H9 (cell line): ENCODE measurements around the gene SMIM1. TPM values are rescaled to one million over a fixed set of nuclear protein-coding genes. Genes with fewer than 3 reads are reported as not detected.

Experiments
- DNase-seq: peaks from one replicate; pipeline ENCODE4 v3.0.0-alpha.2; 2017
- H2AFZ ChIP-seq: one replicate; pipeline ENCODE4 v1.6.1; 2013; ENCODE audit warnings: mild to moderate bottlenecking, low read length, control low read depth, moderate library complexity
- H2AK5ac ChIP-seq: 2 replicates; pipeline ENCODE4 v1.6.1; 2013; ENCODE audit warnings: low read length, control low read depth, mixed read lengths; ENCODE audit not compliant: insufficient read length
- H2BK120ac ChIP-seq: one replicate; pipeline ENCODE4 v1.6.1; 2013; ENCODE audit warnings: low read depth, mild to moderate bottlenecking, low read length, control low read depth, inconsistent platforms; ENCODE audit not compliant: poor library complexity, severe bottlenecking
- H2BK12ac ChIP-seq: 2 replicates; pipeline ENCODE4 v1.6.1; 2013; ENCODE audit warnings: low read length, control low read depth, mixed read lengths, low read depth; ENCODE audit not compliant: insufficient read length
- H2BK15ac ChIP-seq: 2 replicates; pipeline ENCODE4 v1.6.1; 2013; ENCODE audit warnings: low read depth, low read length, control low read depth
- H2BK20ac ChIP-seq: one replicate; pipeline ENCODE4 v1.6.1; 2013; ENCODE audit warnings: low read depth, mild to moderate bottlenecking, low read length, control low read depth, inconsistent platforms; ENCODE audit not compliant: poor library complexity, severe bottlenecking
- H2BK5ac ChIP-seq: 2 replicates; pipeline ENCODE4 v1.6.1; 2013; ENCODE audit warnings: low read length, control low read depth, mixed read lengths; ENCODE audit not compliant: insufficient read length
- H3K14ac ChIP-seq: 2 replicates; pipeline ENCODE4 v1.6.1; 2013; ENCODE audit warnings: low read length, control low read depth; ENCODE audit not compliant: insufficient read depth
- H3K18ac ChIP-seq: 2 replicates; pipeline ENCODE4 v1.6.1; 2013; ENCODE audit warnings: low read depth, mild to moderate bottlenecking, mixed read lengths, low read length, control low read depth; ENCODE audit not compliant: insufficient read length
- H3K23ac ChIP-seq: 2 replicates; pipeline ENCODE4 v1.6.1; 2013; ENCODE audit warnings: low read length, control low read depth, mixed read lengths, low read depth; ENCODE audit not compliant: insufficient read length
- H3K23me2 ChIP-seq: 2 replicates; pipeline ENCODE4 v1.6.1; 2013; ENCODE audit warnings: low read depth, mild to moderate bottlenecking, mixed read lengths, low read length, control low read depth; ENCODE audit not compliant: insufficient read length, poor library complexity, severe bottlenecking
- H3K27ac ChIP-seq: 2 replicates; pipeline ENCODE4 v1.5.1; 2013; ENCODE audit warnings: low read length, control low read depth, mixed read lengths, low read depth; ENCODE audit not compliant: insufficient read length
- H3K27me3 ChIP-seq: 2 replicates; pipeline ENCODE4 v1.6.1; 2013; ENCODE audit warnings: low read length, control low read depth, inconsistent platforms; ENCODE audit not compliant: insufficient read depth
- H3K4ac ChIP-seq: 2 replicates; pipeline ENCODE4 v1.6.1; 2013; ENCODE audit warnings: low read depth, mild to moderate bottlenecking, control low read depth, inconsistent platforms, low read length, moderate library complexity
- H3K4me1 ChIP-seq: 2 replicates; pipeline ENCODE4 v1.6.1; 2013; ENCODE audit warnings: low read length, control low read depth, inconsistent platforms; ENCODE audit not compliant: insufficient read depth
- H3K4me2 ChIP-seq: 2 replicates; pipeline ENCODE4 v1.6.1; 2013; ENCODE audit warnings: low read length, control low read depth, mixed read lengths; ENCODE audit not compliant: insufficient read length, insufficient read depth
- H3K56ac ChIP-seq: 2 replicates; pipeline ENCODE4 v1.6.1; 2013; ENCODE audit warnings: low read depth, mild to moderate bottlenecking, mixed read lengths, low read length, control low read depth; ENCODE audit not compliant: insufficient read length
- H3K79me1 ChIP-seq: 2 replicates; pipeline ENCODE4 v1.6.1; 2013; ENCODE audit warnings: low read depth, mild to moderate bottlenecking, moderate library complexity, low read length, control low read depth, inconsistent platforms; ENCODE audit not compliant: insufficient read depth, poor library complexity, severe bottlenecking
- H3K79me2 ChIP-seq: 2 replicates; pipeline ENCODE4 v1.6.1; 2013; ENCODE audit warnings: low read length, control low read depth, inconsistent platforms; ENCODE audit not compliant: insufficient read depth
- H3K9ac ChIP-seq: 2 replicates; pipeline ENCODE4 v1.6.1; 2013; ENCODE audit warnings: low read length, control low read depth, mixed read lengths; ENCODE audit not compliant: insufficient read length; ENCODE audit errors: extremely low read depth
- H3K9me3 ChIP-seq: one replicate; pipeline ENCODE4 v1.6.1; 2013; ENCODE audit warnings: low read depth, low read length, inconsistent platforms; ENCODE audit not compliant: control insufficient read depth
- H3T11ph ChIP-seq: one replicate; pipeline ENCODE4 v1.6.1; 2013; ENCODE audit warnings: mild to moderate bottlenecking, low read length, control low read depth, inconsistent platforms
- H4K20me1 ChIP-seq: one replicate; pipeline ENCODE4 v1.6.1; 2013; ENCODE audit not compliant: control insufficient read depth, insufficient read length, insufficient read depth
- H4K5ac ChIP-seq: 2 replicates; pipeline ENCODE4 v1.6.1; 2013; ENCODE audit warnings: low read depth, mild to moderate bottlenecking, mixed read lengths, low read length, control low read depth; ENCODE audit not compliant: insufficient read length
- H4K8ac ChIP-seq: replicated peaks from 2 replicates; pipeline ENCODE4 v1.6.1; 2013; ENCODE audit warnings: low read length, control low read depth, mixed read lengths, low read depth; ENCODE audit not compliant: insufficient read length
- H4K91ac ChIP-seq: 2 replicates; pipeline ENCODE4 v1.6.1; 2013; ENCODE audit warnings: low read depth, mild to moderate bottlenecking, moderate library complexity, mixed read lengths, low read length, control low read depth; ENCODE audit not compliant: insufficient read length
- H3K27ac Mint-ChIP-seq, 3 experiments: 2 replicates in 2 of 3; 3 replicates in 1 of 3; pipeline ENCODE4 v1.8.0; 2020 to 2021; ENCODE audit warnings: mixed read lengths in 3 of 3, mild to moderate bottlenecking in 1 of 3, moderate library complexity in 1 of 3
- H3K27me3 Mint-ChIP-seq: 2 replicates; pipeline ENCODE4 v1.8.0; 2021; ENCODE audit warnings: low read depth, mild to moderate bottlenecking, moderate library complexity, mixed read lengths
- H3K36me3 Mint-ChIP-seq, 3 experiments: 2 replicates in 2 of 3; 3 replicates in 1 of 3; pipeline ENCODE4 v1.8.0; 2020 to 2021; ENCODE audit warnings: low read depth in 3 of 3, mixed read lengths in 3 of 3; ENCODE audit not compliant: insufficient read depth in 1 of 3
- H3K4me1 Mint-ChIP-seq, 2 experiments: 2 replicates each; pipeline ENCODE4 v1.8.0; 2020; ENCODE audit warnings: mixed read lengths in 2 of 2
- H3K4me3 Mint-ChIP-seq, 2 experiments: 2 replicates in 1 of 2; 3 replicates in 1 of 2; pipeline ENCODE4 v1.8.0; 2020 to 2021; ENCODE audit warnings: mild to moderate bottlenecking in 2 of 2, mixed read lengths in 2 of 2, moderate library complexity in 1 of 2
- H3K9me3 Mint-ChIP-seq, 2 experiments: 2 replicates in 1 of 2; 3 replicates in 1 of 2; pipeline ENCODE4 v1.8.0; 2020; ENCODE audit warnings: mild to moderate bottlenecking in 2 of 2, mixed read lengths in 2 of 2, moderate library complexity in 1 of 2
- CTCF ChIP-seq: fragments of 200-600 bp; sonication (generic); conservative IDR thresholded peaks from 3 replicates; pipeline ENCODE4 v1.8.0; 2021; ENCODE audit warnings: antibody characterized with exemption, mild to moderate bottlenecking
- WGBS: extraction: QIAGEN DNeasy Blood & Tissue Kit; methylation state at CpG from one replicate; pipeline ENCODE4 v1.1.7; 2013; ENCODE audit warnings: missing lambda C conversion rate, low lambda C conversion rate, mixed read lengths; ENCODE audit not compliant: insufficient read length; ENCODE audit errors: extremely low coverage; 5-methylcytosine and 5-hydroxymethylcytosine counted together
- total RNA-seq: library from RNA; stranded (reverse); gene quantifications from 2 replicates; pipeline ENCODE4 v1.2.1, GENCODE V29; 2021

Gene SMIM1
- total RNA-seq, 1 experiment from 2014 or later, result 5.3 TPM

DNA sequence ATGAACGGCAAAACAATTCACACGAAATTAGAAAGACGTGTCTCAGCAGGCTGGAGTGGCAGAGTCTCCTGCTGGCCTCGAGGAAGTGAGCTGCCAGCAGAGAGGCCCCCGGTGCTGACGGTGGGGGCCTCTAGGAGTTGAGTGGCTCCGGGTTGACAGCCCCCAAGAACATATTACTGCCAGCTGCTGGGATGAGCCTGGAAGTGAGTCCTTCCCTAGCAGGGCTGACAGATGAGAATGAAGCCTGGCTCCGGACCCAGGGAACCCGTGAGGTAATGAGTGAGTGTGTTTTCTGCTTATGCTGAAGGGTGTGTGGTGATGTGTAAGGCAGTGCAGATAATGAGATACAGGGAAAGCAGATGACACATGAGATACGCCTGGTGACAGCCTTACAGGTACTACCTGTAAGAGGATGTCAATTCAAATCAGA lies 47.2 kb downstream of the SMIM1 start:
- Histone ChIP-seq H4K91ac (no peak overlapping the region), H2BK20ac (no peak overlapping the region), H3K79me2 (no peaks in the 10 kb centered on the region), H2AK5ac (no peak overlapping the region), H2BK120ac (no peak overlapping the region), H3K18ac (no peak overlapping the region), H3K14ac (no peak overlapping the region), H3K23me2 (no peaks in the 10 kb centered on the region), H3K23ac (no peak overlapping the region), H3K9me3 (no peaks in the 10 kb centered on the region), H2AFZ (no peak overlapping the region), H3K27me3 (no peaks in the 10 kb centered on the region), H4K5ac (no peak overlapping the region), H3K4me2 (no peak overlapping the region), H2BK15ac (no peak overlapping the region), H4K8ac (no peak overlapping the region), H3K56ac (no peak overlapping the region), H3K27ac (no peak overlapping the region), H4K20me1 (no peaks in the 10 kb centered on the region), H2BK5ac (no peak overlapping the region), H3K9ac (no peak overlapping the region), H2BK12ac (no peak overlapping the region), H3K79me1 (no peaks in the 10 kb centered on the region), H3K4ac (no peak overlapping the region), H3T11ph (no peak overlapping the region), H3K4me1 (no peaks in the 10 kb centered on the region)
- Mint-ChIP-seq H3K36me3 (peaks cover 4 to 31% (median 11%) of the 10 kb centered on the region in 3 experiments; a peak in 6 of 7 replicates), H3K4me1 (0 out of 4 replicates have a peak, but pooled peaks cover 0 to 2% of the 10 kb centered on the region in 2 experiments), H3K4me3 (no peak overlapping the region), H3K9me3 (no peaks in the 10 kb centered on the region), H3K27ac (no peak overlapping the region), H3K27me3 (no peaks in the 10 kb centered on the region; the same call in 1 of the 2 replicates)
- WGBS, result no CpG with 5 or more reads among the region's 10 CpGs
- no peak for TF ChIP-seq CTCF
- DNase-seq, result no peak
